HG03432 (cell line): ENCODE data around the gene ANXA2R.
"Not testable (repeated sequence)": the region's sequence is repeated elsewhere in the genome, so short reads cannot be mapped to it uniquely, and the experiment has no call there.

Experiments used
- ATAC-seq: cut with Tn5 transposase; IDR thresholded peaks from one replicate; pipeline ENCODE4 v1.9.1; 2021; ENCODE audit warnings: mild to moderate bottlenecking, moderate library complexity; ENCODE audit not compliant: unreplicated experiment

ANXA2R gene

GRCh38 chr5:43061352-43062075, 21.4 kb upstream of the ANXA2R start:
- no peak for ATAC-seq

DNA sequence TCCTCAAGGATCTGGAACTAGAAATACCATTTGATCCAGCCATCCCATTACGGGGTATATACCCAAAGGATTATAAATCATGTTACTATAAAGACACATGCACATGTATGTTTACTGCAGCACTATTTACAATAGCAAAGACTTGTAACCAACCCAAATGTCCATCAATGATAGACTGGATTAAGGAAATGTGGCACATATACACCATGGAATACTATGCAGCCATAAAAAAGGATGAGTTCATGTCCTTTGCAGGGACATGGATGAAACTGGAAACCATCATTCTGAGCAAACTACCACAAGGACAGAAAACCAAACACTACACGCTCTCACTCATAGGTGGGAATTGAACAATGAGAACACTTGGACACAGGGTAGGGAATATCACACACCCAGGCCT, 19.9 kb upstream of the ANXA2R start:
- ATAC-seq: not testable (repeated sequence)

- ATAC-seq: not testable (repeated sequence)
Measured at GRCh38 chr5:43055098-43055497, 15.0 kb upstream of the ANXA2R start.

- ATAC-seq: no peak
Measured at GRCh38 chr5:43051684-43052083, 11.6 kb upstream of the ANXA2R start.

DNA sequence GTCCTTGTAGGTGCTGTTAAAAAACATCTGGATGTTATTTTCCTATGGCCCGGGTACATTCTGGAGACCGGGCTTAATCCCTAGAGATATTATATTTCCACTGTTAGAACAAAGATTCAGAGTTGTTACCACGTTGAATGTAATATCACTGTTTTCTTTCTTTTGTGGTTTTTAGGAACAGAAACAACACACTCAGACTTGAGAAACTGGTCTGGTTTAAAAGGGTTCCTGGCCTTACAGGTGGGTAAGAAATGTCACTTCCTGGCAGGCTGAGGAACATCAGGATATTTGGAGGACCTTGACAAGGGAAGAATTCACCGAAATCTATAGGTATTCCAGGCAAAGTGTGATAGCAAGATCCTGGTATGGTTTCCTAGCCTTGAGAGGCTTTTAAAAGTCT, 10.3 kb upstream of the ANXA2R start:
- ATAC-seq: no peak

- no peak for ATAC-seq
Measured at GRCh38 chr5:43049236-43049635, 9.1 kb upstream of the ANXA2R start.

- no peak for ATAC-seq
Measured at GRCh38 chr5:43046474-43046873, 6.4 kb upstream of the ANXA2R start.

DNA sequence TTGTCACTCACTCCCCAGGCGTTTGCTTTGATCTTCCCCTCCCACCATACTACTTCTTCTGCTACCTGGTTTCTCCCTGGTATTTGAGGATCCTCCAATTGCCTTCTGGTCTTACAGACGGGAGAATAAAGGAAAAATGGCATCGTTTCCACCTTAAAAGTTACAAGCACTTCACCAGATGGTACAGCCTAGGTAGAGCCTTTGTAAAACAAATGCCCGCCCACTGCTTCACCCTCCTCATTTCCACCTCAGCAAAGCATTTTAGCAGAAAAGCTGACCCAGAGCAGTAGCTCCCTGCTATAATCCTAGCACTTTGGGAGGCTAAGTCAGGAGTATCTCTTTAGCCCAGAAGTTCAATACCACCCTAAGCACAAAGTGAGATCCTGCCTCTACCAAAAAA, 5.1 kb upstream of the ANXA2R start:
- ATAC-seq: no peak

DNA sequence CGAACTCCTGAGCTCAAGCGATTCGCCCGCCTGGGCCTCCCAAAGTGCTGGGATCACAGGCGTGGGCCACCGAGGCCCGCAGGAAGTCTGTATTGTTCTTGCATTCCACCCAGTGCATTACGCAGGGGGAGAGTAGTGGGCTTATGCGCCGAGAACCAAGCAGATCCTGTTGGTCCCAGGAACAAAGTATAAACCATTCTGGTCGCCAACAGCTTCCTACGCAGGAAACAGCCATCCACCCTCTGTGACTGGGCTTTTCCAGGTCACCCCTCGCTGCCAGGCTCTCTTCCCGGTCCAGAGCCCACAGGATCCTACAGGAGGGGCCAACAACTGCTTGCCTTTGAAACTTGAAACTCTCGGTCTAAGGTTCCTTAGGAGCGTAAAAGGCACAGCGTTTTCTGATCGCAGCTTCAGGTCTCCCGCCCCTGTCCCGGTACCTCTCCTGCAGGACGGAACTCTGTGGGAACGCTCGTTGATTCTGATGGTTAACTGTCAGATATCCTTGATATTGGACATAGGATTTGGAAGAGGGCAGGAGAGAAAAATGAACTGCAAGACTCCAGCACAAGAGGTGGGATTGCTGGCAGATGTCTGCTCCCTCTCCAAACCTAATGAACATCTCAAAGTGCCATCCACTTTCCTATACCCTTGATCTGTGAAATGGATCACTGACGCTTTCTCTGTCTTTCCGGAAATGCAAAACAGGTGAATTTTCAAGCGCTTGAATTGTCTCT, 4.2 kb upstream of the ANXA2R start:
- no peak for ATAC-seq

- no peak for ATAC-seq
Measured at GRCh38 chr5:43043400-43043756, 3.3 kb upstream of the ANXA2R start.

GRCh38 chr5:43042626-43043399, 2.7 kb upstream of the ANXA2R start:
- ATAC-seq: peak; percentile 35

- peak; percentile 29 for ATAC-seq
Measured at GRCh38 chr5:43042176-43042625, 2.1 kb upstream of the ANXA2R start.

DNA sequence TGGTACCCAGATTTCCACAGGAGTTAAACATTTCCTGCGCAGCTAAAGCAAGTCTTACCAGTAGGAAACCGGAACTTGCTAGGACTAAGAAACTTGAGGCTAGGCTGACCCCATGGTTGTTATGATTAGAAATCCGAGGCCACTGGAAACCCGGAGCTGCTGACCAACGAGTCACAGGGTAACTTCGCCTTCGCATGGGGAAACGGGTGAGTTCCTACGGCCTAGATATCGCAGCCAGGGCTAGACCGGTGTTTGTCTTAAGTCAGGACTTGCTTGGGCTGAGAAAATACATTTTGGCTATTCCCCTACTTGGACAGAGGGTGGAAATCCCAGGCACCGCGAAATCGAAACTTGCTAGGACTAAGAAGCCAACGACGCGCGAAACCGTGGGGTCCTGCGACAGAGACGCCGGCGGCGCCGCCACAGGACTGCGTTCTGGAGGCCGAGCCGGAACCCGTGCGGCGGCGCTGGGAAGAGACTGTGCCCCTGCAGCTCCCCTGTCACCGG, 1.6 kb upstream of the ANXA2R start:
- ATAC-seq: peak; percentile 26

DNA sequence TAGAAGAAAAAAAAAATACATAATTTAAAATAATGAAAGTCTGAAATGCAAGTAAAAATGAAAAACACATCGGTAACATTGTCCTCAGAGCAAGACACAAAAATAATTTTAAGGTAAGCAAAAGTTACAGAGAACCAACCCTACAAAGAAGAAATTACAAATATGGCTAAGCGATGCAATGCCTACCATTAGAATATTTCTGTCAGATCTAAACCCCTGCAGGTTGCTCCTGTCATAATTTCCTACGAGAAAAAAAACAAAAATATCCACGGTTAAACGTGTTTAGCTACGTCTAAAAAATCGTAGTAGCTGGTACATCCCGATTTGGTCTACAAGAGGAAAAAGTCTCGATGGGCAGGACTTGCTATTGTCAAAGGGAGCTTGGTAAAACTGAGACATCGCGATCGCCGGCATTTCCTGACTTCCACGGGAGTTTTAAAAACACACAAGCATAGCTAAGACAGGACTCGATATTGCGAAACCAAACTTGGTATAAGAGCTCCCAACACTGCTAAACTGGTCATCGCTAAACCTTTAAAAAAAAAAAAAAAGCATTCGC, 1.1 kb upstream of the ANXA2R start:
- ATAC-seq: no peak

- peak; percentile 10 for ATAC-seq
Measured at GRCh38 chr5:43039471-43040286, 440 bp downstream of the ANXA2R start.

- ATAC-seq: no peak
Measured at GRCh38 chr5:43039152-43039470, 1.0 kb downstream of the ANXA2R start.

DNA sequence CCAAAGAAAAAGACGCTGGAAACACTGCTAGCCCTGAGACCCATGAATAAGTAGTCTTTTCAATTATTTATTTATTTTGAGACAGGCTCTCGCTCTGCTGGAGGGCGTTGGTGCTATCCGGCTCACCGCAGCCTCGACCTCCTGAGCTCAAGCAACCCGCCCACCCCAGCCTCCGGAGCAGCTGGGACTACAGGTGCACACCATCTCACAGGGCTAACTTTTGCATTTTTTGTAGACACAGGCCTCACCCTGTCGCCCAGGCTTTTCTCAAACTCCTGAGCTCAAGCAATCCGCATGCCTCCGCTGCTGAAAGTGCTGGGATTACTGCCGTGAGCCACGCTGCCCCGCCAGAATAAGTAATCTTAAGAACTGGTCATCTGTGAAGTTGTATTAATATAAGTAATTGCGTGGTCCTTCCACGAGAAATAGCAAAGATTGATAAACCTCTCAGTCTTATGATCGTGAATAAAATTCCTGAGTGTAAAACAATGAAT, 1.6 kb downstream of the ANXA2R start:
- ATAC-seq: no peak

DNA sequence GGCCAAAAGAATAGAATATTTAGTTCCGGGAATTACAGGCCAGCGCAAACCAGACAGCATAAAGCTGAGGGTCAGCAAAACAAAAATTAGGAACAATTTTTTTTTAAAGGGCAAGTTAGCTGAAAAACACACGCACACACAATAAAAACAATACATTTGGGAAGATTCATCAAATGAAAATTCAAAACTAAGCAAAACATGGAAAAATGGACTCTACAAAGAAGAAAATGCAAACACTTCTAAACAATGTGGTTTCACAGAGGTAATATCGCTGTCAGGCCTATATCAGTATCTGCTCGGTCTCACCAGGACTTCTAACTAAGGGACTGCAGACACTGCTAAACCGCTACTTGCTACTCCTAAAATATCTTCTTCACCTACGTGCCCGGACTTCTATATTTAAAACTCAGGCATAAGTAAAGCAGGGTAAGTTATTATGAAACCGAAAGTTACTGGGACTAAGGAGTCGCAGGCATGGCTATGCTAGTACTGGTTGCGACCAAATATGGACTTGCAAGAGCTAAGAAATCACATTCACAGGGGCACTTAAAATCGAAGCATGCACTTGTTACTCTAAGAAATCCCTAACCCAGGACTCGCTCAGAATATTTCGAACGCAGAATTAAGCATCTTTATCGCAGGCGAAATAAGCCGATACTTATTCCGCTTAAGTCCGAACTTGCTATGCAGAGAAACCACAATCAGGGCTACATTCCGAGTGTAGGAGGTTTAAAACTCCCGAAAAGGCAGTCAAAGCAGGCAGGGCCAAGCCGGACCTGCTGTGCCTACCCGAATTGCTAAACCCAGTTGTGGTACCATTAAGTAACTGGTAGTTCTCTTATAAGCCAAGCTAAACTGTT, 2.3 kb downstream of the ANXA2R start:
- peak; percentile 22 for ATAC-seq

GRCh38 chr5:43036856-43037635, 3.1 kb downstream of the ANXA2R start:
- no peak for ATAC-seq
